ENCODE measurements around the gene PDLIM1. TPM values are rescaled to one million over a fixed set of nuclear protein-coding genes. Genes with fewer than 3 reads are reported as not detected.
A peak's percentile ranks its signal among the peaks of the same experiment; 100 is the strongest.

Gene PDLIM1
- total RNA-seq, 1 donor from 2014 or later = 73.8 TPM

- H3K27ac Mint-ChIP-seq (ENCODE audit: unreplicated experiment) = no peak overlapping the region
- peaks cover 17% of the 10 kb centered on the region for H3K4me1 Mint-ChIP-seq (ENCODE audit: unreplicated experiment)
- H3K9me3 Mint-ChIP-seq (ENCODE audit: unreplicated experiment) = no peaks in the 10 kb centered on the region
- peak; percentile 30 for DNase-seq (ENCODE audit: extremely low spot score, unreplicated experiment)
- H3K36me3 Mint-ChIP-seq (ENCODE audit: unreplicated experiment) = peaks cover 12% of the 10 kb centered on the region
- TF ChIP-seq, protein P1, sequence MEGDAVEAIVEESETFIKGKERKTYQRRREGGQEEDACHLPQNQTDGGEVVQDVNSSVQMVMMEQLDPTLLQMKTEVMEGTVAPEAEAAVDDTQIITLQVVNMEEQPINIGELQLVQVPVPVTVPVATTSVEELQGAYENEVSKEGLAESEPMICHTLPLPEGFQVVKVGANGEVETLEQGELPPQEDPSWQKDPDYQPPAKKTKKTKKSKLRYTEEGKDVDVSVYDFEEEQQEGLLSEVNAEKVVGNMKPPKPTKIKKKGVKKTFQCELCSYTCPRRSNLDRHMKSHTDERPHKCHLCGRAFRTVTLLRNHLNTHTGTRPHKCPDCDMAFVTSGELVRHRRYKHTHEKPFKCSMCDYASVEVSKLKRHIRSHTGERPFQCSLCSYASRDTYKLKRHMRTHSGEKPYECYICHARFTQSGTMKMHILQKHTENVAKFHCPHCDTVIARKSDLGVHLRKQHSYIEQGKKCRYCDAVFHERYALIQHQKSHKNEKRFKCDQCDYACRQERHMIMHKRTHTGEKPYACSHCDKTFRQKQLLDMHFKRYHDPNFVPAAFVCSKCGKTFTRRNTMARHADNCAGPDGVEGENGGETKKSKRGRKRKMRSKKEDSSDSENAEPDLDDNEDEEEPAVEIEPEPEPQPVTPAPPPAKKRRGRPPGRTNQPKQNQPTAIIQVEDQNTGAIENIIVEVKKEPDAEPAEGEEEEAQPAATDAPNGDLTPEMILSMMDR (IDR thresholded peaks at IDR 0.05) = no peak
- H3K4me3 Mint-ChIP-seq (ENCODE audit: unreplicated experiment) = no peak overlapping the region
- no peaks in the 10 kb centered on the region for H3K27me3 Mint-ChIP-seq (ENCODE audit: unreplicated experiment)
Observed at GRCh38 chr10:95249467-95249866, 41.3 kb downstream of the PDLIM1 start.

GRCh38 chr10:95248989-95249388, 41.8 kb downstream of the PDLIM1 start:
- TF ChIP-seq, protein P1 (IDR thresholded peaks at IDR 0.05) = no peak

DNA sequence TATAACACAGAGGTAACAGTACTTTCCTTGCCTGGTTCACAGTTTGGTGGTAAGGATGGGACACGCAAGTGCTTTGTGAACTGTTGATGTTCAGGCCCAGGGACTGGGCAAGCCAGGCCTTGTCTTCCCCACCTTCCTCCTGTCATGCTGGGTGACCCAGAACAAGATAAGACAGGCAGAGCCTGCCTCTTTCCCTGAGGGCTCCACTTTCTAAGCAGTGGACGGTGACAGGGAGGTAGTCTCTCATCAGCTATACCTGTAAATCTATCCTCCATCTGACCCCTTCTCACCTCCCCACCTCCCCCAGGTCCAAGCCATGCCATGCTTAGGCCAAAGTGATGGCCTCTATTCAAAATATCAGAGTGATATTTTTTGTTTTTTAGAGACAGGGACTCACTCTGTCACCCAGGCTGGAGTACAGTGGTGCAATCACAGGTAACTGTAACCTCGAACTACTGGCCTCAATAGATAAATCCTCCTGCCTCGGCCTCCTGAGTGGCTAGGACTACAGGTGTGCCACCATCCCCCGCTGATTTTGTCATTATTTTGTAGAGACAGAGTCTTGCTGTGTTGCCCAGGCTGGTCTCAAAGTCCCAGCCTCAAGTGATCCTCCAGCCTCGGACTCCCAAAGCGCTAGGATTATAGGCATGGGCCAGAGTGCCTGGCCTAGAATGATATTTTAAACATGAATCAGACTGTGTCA, 42.8 kb downstream of the PDLIM1 start:
- H3K4me1 Mint-ChIP-seq (ENCODE audit: unreplicated experiment) = peaks cover 17% of the 10 kb centered on the region
- no peaks in the 10 kb centered on the region for H3K27me3 Mint-ChIP-seq (ENCODE audit: unreplicated experiment)
- no peaks in the 10 kb centered on the region for H3K9me3 Mint-ChIP-seq (ENCODE audit: unreplicated experiment)
- TF ChIP-seq, protein P1 (IDR thresholded peaks at IDR 0.05) = no peak
- DNase-seq (ENCODE audit: extremely low spot score, unreplicated experiment) = no peak
- H3K4me3 Mint-ChIP-seq (ENCODE audit: unreplicated experiment) = no peak overlapping the region
- H3K27ac Mint-ChIP-seq (ENCODE audit: unreplicated experiment) = peak overlapping the region; percentile 54
- H3K36me3 Mint-ChIP-seq (ENCODE audit: unreplicated experiment) = peaks cover 11% of the 10 kb centered on the region

More at GRCh38 chr10:95248989-95249388, 41.8 kb downstream of the PDLIM1 start:
- Mint-ChIP-seq H3K27ac (ENCODE audit: unreplicated experiment) (no peak overlapping the region), H3K27me3 (ENCODE audit: unreplicated experiment) (no peaks in the 10 kb centered on the region), H3K36me3 (ENCODE audit: unreplicated experiment) (peaks cover 12% of the 10 kb centered on the region), H3K9me3 (ENCODE audit: unreplicated experiment) (no peaks in the 10 kb centered on the region), H3K4me3 (ENCODE audit: unreplicated experiment) (no peak overlapping the region), H3K4me1 (ENCODE audit: unreplicated experiment) (peaks cover 17% of the 10 kb centered on the region)
- DNase-seq (ENCODE audit: extremely low spot score, unreplicated experiment) = peak; percentile 60

DNA sequence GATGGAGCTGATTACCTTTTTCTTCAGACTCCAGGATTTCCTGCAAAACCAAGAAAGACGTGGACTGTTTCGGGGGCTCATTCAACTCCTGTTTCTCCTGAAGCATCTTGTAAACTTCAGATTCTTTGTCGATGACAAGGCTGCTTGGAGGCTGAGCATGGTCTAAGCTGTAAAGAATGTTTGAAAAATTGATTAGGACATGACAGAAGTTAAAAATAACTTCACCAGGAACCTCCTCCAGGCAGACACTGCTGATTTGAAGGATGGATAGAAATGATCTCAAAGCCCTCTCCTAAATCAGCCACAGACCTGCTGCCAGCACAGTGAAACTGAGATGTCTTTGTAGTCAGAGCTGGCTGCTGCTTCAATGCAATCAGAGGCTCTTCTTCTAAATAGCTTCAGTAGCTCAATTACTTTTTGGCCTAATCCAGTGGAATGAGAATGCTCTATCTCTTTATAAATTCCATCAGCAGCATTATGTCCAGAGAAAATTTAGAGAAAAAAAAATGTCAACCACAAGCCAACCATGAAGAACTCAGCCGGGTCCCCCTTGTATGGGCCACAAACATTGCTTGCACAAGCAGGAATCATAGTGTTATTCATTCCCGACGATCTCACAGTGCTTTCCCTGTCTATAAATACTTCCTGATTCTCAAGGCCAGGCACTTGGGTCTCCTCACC, 43.5 kb downstream of the PDLIM1 start:
- DNase-seq (ENCODE audit: extremely low spot score, unreplicated experiment) = peak; percentile 38

More for the DNA sequence above, 43.5 kb downstream of the PDLIM1 start:
- Mint-ChIP-seq H3K9me3 (ENCODE audit: unreplicated experiment) (no peaks in the 10 kb centered on the region), H3K27me3 (ENCODE audit: unreplicated experiment) (no peaks in the 10 kb centered on the region), H3K36me3 (ENCODE audit: unreplicated experiment) (peaks cover 9% of the 10 kb centered on the region), H3K4me1 (ENCODE audit: unreplicated experiment) (peaks cover 17% of the 10 kb centered on the region), H3K4me3 (ENCODE audit: unreplicated experiment) (no peak overlapping the region), H3K27ac (ENCODE audit: unreplicated experiment) (peak overlapping the region; percentile 69)
- TF ChIP-seq, protein P1 (IDR thresholded peaks at IDR 0.05) = no peak
